ENCODE measurements around the gene SAGE1. TPM values are rescaled to one million over a fixed set of nuclear protein-coding genes. Genes with fewer than 3 reads are reported as not detected.
"Not testable (repeated sequence)": the region's sequence is repeated elsewhere in the genome, so short reads cannot be mapped to it uniquely, and the experiment has no call there.

Gene SAGE1
- total RNA-seq, 1 donor from 2014 or later = not detected

DNA sequence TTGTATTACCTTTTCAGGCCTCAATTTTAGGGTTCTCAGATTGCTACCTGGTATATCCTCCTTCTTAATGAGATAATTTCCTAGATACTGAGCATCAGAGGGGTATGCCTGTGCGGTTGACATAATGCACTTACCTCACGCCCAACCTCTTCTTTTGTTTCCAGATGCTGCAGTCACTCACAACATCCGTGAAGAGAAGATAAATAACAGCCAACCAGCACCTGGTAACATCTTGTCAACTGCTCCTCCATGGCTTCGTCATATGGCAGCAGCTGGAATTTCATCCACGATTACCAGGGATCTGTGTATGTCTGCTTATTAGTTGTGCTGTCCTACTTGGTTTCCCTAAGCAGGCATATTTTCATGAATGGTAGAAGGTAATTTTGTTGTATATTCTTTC is 16.7 kb downstream of the SAGE1 start:
- no peak for DNase-seq (ENCODE audit: extremely low spot score in 2 of 2)
- intact Hi-C loops (cut with DNase I) = no loop called here
- Histone ChIP-seq H3K27ac (no peak overlapping the region), H3K27me3 (no peaks in the 10 kb centered on the region), H3K9me3 (no peaks in the 10 kb centered on the region), H3K4me1 (no peaks in the 10 kb centered on the region), H3K4me3 (no peak overlapping the region), H3K36me3 (no peaks in the 10 kb centered on the region)
- TF ChIP-seq POLR2A (IDR thresholded peaks at IDR 0.05) (no peak), POLR2AphosphoS5 (IDR thresholded peaks at IDR 0.05; ENCODE audit: insufficient read depth in 1 of 2, low read depth in 1 of 2) (no peak)
- TF ChIP-seq, protein P1, sequence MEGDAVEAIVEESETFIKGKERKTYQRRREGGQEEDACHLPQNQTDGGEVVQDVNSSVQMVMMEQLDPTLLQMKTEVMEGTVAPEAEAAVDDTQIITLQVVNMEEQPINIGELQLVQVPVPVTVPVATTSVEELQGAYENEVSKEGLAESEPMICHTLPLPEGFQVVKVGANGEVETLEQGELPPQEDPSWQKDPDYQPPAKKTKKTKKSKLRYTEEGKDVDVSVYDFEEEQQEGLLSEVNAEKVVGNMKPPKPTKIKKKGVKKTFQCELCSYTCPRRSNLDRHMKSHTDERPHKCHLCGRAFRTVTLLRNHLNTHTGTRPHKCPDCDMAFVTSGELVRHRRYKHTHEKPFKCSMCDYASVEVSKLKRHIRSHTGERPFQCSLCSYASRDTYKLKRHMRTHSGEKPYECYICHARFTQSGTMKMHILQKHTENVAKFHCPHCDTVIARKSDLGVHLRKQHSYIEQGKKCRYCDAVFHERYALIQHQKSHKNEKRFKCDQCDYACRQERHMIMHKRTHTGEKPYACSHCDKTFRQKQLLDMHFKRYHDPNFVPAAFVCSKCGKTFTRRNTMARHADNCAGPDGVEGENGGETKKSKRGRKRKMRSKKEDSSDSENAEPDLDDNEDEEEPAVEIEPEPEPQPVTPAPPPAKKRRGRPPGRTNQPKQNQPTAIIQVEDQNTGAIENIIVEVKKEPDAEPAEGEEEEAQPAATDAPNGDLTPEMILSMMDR (IDR thresholded peaks at IDR 0.05) = no peak

DNA sequence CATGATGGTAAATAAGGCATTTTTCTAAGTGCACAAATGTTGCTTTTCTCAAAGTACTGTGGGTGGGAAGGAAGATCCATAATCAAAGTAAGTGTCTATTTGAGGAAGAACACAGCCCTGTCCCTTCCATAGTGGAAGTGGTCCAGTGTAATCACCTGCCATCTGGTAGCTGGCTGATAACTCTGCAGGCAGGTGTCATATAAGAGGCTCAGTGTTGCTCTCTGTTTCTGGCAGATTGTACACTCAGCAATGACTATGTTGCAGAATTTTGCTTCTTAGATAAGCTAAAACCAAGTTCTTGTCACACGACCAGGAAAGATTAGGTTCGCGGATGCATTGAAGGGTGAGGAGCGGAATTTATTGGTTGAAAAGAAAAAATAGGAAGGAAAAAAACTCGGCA is 20.9 kb downstream of the SAGE1 start:
- Histone ChIP-seq H3K27ac (no peak overlapping the region), H3K4me3 (no peak overlapping the region), H3K27me3 (no peaks in the 10 kb centered on the region), H3K9me3 (no peaks in the 10 kb centered on the region), H3K36me3 (no peaks in the 10 kb centered on the region), H3K4me1 (no peaks in the 10 kb centered on the region)
- intact Hi-C loops (cut with DNase I) = no loop called here
- no peak for DNase-seq (ENCODE audit: extremely low spot score in 2 of 2)
- no peak for TF ChIP-seq POLR2AphosphoS5 (IDR thresholded peaks at IDR 0.05; ENCODE audit: insufficient read depth in 1 of 2, low read depth in 1 of 2)
- TF ChIP-seq, protein P1 (IDR thresholded peaks at IDR 0.05) = no peak
- no peak for TF ChIP-seq POLR2A (IDR thresholded peaks at IDR 0.05)

DNA sequence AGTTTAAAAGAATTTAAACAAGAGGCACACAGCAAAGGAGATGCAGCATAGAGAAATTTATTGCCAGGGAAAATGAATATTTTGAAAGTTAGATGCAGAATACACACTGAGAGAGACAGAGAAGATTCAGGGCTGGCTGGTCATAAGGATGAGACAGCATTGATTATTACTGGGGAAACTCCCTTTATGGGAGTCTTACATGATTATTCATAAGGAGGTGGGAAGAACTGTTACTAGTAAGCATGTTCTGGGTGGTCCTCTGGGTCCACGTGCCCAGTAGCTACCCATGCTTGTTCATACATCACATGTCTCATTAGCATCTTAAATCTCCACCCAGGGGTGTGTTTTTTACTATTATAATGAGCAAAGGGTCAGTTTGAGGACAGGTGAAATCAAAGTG is 27.0 kb downstream of the SAGE1 start:
- intact Hi-C loops (cut with DNase I); H3K36me3 ChIP-seq; H3K27me3 ChIP-seq; H3K4me3 ChIP-seq; H3K9me3 ChIP-seq; DNase-seq (ENCODE audit: extremely low spot score in 2 of 2); H3K27ac ChIP-seq; H3K4me1 ChIP-seq: not testable (repeated sequence)

DNA sequence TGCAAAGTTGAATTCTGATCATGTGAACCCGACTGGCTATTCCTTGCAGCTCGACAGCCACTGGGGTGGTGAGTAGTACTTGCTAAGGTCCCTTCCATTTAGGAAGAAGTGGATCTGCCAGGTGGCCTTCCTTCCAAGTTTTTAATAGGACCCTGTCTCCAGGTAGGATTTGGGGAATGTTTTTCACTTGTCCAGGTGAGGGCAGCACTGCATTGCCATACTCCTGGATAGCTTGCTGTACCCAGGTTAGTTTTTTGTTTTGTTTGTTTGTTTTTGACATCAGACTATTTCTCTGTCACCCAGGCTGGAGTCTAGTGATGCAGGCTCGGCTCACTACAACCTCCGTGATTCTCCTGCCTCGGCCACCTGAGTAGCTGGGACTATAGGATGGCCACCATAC is 29.8 kb downstream of the SAGE1 start:
- no peak for DNase-seq (ENCODE audit: extremely low spot score in 2 of 2)
- TF ChIP-seq POLR2AphosphoS5 (IDR thresholded peaks at IDR 0.05; ENCODE audit: insufficient read depth in 1 of 2, low read depth in 1 of 2) (no peak), POLR2A (IDR thresholded peaks at IDR 0.05) (no peak)
- TF ChIP-seq, protein P1 (IDR thresholded peaks at IDR 0.05) = no peak
- no peaks in the 10 kb centered on the region for H3K36me3 ChIP-seq
- no peaks in the 10 kb centered on the region for H3K27me3 ChIP-seq
- H3K9me3 ChIP-seq = no peaks in the 10 kb centered on the region
- intact Hi-C loops (cut with DNase I) = no loop called here
- no peaks in the 10 kb centered on the region for H3K4me1 ChIP-seq
- no peak overlapping the region for H3K4me3 ChIP-seq
- no peak overlapping the region for H3K27ac ChIP-seq

DNA sequence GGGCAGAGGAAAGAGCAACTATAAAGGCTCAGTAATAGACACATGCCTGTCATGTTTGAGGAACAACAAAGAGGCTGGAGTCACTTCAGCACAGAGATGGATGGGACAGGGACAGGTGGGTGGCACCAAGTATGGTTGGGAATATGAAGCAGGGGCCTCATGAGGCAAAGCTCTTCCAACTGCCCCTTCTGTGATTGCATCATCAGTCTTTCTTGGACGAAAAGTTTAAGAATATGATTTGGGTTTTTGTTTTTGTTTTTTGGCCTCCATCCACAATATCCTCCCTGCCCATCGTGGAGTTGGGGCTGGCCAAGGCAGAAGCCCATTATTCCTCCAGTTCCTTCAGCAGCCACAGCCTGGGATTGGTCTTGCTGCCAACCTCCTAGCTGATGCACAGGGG is 34.4 kb downstream of the SAGE1 start:
- H3K4me3 ChIP-seq = no peak overlapping the region
- H3K4me1 ChIP-seq = no peaks in the 10 kb centered on the region
- intact Hi-C loops (cut with DNase I) = no loop called here
- no peaks in the 10 kb centered on the region for H3K27me3 ChIP-seq
- no peaks in the 10 kb centered on the region for H3K9me3 ChIP-seq
- no peaks in the 10 kb centered on the region for H3K36me3 ChIP-seq
- no peak for DNase-seq (ENCODE audit: extremely low spot score in 2 of 2)
- TF ChIP-seq POLR2AphosphoS5 (IDR thresholded peaks at IDR 0.05; ENCODE audit: insufficient read depth in 1 of 2, low read depth in 1 of 2) (no peak), POLR2A (IDR thresholded peaks at IDR 0.05) (no peak)
- TF ChIP-seq, protein P1 (IDR thresholded peaks at IDR 0.05) = no peak
- no peak overlapping the region for H3K27ac ChIP-seq

Measured in vagina (tissue), 2 donors.